Measurements from ENCODE around the gene BOC.

BOC gene

DNA sequence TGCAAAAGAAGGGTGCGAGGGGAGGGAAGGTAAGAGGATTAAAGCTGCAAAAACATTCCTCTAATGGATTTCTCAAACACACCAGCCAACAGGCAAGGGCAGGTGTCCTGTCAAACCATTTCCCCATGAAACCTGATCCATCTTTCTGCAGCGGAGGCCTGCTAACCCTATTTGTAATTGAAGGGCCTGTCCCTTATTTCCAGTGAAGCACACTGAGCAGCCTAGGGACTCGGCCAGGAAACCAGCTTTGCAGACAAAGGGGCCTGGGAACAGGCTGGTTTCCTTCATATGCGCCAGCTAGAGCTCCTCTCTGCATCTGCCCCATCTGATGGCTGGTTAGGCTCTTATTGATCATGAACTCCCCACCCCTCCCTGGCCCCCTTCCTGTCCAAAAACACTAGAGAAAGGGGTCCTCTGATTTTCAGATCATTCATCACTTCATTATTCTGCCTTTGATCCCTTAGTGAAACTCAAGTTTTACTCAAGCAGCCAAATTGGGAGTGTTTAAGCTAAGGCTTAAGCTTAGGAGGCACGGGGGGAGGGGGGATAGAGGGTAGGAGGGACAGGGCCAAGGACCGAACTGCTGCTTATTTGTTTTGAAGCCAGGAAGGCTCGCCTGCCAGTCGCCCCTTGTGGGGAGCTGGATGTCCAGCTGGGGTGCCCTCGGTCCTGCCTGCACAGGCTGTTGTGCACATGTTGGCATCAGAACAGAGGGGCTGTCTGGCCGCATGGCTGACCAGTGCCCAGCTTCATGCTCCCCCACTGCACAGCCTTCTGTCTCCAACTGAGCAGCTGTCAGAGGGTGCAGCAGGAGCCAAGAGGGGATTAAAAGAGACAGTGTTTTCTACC lies 53.1 kb downstream of the BOC start:
- in situ Hi-C loops (cut with MboI; ENCODE audit: low pct_unique_long_range_greater_than_20kb, low sequenced_read_pairs, unreplicated experiment): no loop called here
- TF ChIP-seq, protein P1, sequence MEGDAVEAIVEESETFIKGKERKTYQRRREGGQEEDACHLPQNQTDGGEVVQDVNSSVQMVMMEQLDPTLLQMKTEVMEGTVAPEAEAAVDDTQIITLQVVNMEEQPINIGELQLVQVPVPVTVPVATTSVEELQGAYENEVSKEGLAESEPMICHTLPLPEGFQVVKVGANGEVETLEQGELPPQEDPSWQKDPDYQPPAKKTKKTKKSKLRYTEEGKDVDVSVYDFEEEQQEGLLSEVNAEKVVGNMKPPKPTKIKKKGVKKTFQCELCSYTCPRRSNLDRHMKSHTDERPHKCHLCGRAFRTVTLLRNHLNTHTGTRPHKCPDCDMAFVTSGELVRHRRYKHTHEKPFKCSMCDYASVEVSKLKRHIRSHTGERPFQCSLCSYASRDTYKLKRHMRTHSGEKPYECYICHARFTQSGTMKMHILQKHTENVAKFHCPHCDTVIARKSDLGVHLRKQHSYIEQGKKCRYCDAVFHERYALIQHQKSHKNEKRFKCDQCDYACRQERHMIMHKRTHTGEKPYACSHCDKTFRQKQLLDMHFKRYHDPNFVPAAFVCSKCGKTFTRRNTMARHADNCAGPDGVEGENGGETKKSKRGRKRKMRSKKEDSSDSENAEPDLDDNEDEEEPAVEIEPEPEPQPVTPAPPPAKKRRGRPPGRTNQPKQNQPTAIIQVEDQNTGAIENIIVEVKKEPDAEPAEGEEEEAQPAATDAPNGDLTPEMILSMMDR (IDR thresholded peaks at IDR 0.05; ENCODE audit: extremely low read depth, insufficient read depth, missing control alignments): no peak
- no peak for DNase-seq (ENCODE audit: low spot score)

DNA sequence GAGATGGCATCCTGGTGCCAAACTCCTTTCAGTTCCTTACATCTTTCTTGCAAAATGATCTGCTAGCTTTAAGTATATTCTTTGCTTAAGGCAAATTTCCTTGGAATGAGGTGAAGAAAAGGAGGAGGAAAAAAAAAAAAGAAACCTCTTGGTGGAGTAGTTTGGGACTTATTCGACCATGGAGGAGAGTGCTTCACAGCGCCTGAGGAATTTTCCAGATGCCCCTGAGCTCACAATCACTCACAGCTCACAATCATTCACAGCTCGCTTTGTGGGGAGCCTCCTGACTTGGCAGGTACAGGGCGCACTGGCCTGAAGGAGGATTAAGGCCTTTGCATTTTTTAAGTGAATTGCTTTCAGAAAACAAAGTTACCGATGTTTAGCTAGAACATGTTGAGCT lies 53.9 kb downstream of the BOC start:
- TF ChIP-seq, protein P1 (IDR thresholded peaks at IDR 0.05; ENCODE audit: extremely low read depth, insufficient read depth, missing control alignments): no peak
- no peak for DNase-seq (ENCODE audit: low spot score)
- in situ Hi-C loops (cut with MboI; ENCODE audit: low pct_unique_long_range_greater_than_20kb, low sequenced_read_pairs, unreplicated experiment): no loop called here

DNA sequence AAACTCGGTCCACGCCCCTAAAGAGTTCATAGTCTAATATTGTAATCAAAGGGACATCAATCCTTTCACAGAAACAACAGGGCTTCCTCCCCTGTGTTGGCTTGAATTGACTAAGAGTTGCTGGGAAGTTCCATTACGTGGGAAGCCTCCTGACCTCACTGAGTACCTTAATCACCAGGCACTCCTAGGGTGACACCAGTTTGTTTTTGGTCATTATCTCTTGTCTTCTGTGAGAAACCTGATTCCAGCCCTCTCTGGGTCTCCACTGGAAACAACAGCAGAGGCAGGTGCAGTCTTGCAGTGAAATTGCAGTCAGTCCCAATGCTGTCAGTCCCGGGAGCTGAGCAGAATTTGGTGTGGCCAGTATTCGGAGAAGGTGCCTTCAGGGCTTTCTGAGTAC lies 55.4 kb downstream of the BOC start:
- TF ChIP-seq, protein P1 (IDR thresholded peaks at IDR 0.05; ENCODE audit: extremely low read depth, insufficient read depth, missing control alignments): no peak
- no peak for DNase-seq (ENCODE audit: low spot score)
- in situ Hi-C loops (cut with MboI; ENCODE audit: low pct_unique_long_range_greater_than_20kb, low sequenced_read_pairs, unreplicated experiment): no loop called here

DNA sequence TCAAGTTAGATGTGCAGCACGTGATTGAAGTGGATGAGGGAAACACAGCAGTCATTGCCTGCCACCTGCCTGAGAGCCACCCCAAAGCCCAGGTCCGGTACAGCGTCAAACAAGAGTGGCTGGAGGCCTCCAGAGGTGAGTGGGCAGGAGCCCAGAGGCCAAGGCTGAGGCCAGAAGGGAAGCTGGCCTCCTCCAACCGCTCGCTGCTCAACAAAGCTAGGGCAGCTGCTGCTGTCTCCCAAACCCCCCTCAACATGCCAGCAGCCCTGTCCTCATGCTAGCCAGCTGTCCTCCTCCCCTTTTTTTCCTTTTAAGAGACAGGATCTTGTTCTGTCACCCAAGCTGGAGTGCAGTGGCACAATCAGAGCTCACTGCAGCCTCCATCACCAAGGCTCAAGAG lies 57.0 kb downstream of the BOC start:
- TF ChIP-seq, protein P1 (IDR thresholded peaks at IDR 0.05; ENCODE audit: extremely low read depth, insufficient read depth, missing control alignments): no peak
- in situ Hi-C loops (cut with MboI; ENCODE audit: low pct_unique_long_range_greater_than_20kb, low sequenced_read_pairs, unreplicated experiment): no loop called here
- DNase-seq (ENCODE audit: low spot score): no peak

DNA sequence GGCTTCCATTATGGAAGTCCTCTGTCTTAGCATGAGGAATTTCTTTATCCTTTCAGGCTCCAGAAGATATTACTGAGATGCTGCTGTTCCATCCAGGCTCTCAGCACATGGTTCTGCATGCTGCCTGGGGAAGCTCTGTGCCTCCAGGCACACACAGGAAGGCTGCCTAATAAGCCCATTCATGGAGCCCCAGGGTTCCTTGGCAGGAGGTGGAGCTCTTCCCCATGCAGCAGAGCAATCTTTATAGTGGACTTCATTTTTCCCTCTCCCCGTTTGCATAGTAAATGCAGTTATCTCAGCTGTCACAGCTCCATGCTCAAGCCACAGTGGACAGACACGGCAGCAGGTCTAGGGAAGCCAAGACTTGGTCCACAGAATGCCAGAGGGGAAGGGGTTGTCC lies 57.6 kb downstream of the BOC start:
- in situ Hi-C loops (cut with MboI; ENCODE audit: low pct_unique_long_range_greater_than_20kb, low sequenced_read_pairs, unreplicated experiment): no loop called here
- no peak for DNase-seq (ENCODE audit: low spot score)
- TF ChIP-seq, protein P1 (IDR thresholded peaks at IDR 0.05; ENCODE audit: extremely low read depth, insufficient read depth, missing control alignments): no peak

DNA sequence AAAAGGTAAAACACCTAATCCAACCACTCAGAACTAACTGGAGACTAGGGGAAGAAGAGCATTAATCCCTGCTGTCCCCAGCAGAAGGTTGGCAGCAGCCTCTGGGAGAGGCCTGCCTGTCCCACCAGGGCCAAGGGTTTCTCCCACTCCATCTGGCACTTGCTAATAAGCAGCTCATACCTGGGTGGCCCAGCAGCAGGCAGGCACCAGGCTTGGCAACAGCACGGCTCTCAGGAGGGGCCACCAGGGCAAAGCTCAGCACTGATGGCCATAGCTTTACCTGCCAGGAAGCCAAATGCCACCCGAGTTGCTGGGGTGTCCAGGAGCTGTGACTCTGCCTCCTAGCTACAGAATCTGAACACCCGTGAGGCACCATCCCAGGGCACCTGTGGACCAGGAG lies 58.3 kb downstream of the BOC start:
- in situ Hi-C loops (cut with MboI; ENCODE audit: low pct_unique_long_range_greater_than_20kb, low sequenced_read_pairs, unreplicated experiment): no loop called here
- TF ChIP-seq, protein P1 (IDR thresholded peaks at IDR 0.05; ENCODE audit: extremely low read depth, insufficient read depth, missing control alignments): no peak
- DNase-seq (ENCODE audit: low spot score): no peak
